ENCODE measurements around the gene PDZK1. TPM values are rescaled to one million over a fixed set of nuclear protein-coding genes. Genes with fewer than 3 reads are reported as not detected.
"Not testable (repeated sequence)": the region's sequence is repeated elsewhere in the genome, so short reads cannot be mapped to it uniquely, and the experiment has no call there.

Gene PDZK1
- total RNA-seq, 1 donor from 2014 or later, result 0.49 TPM

DNA sequence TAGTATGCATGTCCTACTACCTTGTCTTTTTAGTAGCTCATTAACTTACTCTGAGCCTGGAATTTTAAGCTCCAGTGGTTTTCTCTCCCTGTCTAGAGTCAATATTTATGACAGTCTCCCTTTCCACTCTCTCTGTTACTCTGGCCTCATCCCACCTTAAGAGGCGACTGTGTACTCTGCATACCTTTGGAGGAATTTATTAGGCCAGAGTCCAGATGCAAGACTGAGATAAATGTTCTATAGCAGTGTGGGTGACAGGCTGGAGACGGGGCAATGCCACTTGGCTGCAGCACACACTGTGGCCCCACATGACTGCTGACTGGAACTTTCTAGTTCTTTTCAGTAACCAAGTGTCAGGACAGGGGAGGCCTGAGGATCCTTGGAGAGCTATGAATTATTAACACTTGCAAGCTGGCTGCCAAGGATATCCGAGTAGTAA, 4.1 kb upstream of the PDZK1 start:
- intact Hi-C loops (cut with micrococcal nuclease), result no loop called here

DNA sequence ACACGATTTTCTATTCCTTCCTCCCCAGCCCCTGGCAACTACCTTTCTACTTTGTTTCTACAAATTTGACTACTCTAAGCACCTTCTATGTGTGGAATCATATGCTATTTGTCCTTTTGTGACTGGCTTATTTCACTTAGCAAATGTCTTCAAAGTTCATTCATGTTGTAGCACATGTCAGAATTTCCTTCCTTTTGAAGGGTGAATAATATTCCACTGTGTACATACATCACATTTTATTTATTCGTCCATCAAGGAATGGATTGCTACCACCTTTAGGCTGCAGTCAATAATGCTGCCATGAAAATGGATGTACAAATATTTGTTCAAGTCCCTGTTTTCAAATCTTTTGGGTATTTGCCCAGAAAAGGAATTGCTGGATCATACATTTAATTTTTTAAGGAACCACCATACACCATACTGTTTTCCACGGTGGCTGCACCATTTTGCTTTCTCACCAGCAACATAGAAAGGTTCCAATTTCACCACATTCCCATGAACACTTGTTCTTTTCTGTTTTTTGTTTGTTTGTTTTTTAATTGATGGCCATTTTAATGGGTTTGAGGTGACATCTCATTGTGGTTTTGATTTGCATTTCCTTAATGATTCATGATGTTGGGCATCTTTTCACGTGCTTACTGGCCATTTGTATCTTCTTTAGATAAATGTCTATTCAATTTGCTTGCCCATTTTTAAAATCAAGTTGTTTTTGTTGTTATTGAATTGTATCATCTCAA, 3.3 kb upstream of the PDZK1 start:
- intact Hi-C loops (cut with micrococcal nuclease), result no loop called here

DNA sequence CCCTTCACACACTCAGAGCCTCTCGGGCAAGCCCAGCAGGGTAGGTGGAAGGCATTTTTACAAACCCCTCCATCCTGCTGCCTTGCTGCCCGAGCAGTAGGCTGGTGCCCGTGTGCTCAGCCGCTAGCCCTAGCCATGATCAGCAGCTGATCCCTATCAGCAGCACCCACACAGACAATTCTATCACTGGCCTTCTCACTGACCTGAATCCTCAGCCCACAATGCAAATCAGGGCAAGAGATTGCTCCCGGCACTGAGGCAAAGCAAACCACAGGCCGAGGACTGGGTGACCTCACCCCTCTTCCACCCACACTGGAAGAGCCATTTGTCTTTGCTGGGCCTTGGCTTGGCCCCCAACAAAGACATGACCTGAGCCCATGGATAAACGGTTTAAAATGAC, 895 bp upstream of the PDZK1 start:
- intact Hi-C loops (cut with micrococcal nuclease), result no loop called here

DNA sequence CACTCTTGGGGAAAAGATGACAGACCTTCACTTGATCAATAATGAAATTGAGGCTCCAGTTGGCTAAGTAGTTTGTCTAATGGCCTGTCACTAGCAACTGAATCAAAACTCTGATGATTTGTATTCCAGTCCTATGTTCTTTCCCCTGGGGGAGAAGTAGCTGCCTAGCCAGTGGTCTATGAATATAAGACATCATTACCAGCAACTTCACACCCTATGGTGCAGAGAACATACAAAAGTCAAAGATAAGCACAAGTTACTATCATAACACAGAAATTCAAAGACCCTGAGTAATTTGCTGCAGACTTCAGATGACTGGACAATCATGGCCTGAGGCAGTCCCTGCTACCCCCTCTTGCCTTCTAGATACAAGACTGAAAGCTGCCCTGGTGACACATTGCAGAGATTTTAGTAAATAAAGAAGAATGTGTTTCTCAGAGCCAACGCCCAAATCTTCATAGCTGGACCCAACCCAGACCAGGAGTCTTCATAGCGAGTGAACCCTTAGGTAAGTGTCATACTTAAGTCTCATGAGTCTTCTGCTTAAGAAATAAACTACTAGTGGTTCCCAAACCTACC, 993 bp downstream of the PDZK1 start:
- intact Hi-C loops (cut with micrococcal nuclease), result no loop called here

DNA sequence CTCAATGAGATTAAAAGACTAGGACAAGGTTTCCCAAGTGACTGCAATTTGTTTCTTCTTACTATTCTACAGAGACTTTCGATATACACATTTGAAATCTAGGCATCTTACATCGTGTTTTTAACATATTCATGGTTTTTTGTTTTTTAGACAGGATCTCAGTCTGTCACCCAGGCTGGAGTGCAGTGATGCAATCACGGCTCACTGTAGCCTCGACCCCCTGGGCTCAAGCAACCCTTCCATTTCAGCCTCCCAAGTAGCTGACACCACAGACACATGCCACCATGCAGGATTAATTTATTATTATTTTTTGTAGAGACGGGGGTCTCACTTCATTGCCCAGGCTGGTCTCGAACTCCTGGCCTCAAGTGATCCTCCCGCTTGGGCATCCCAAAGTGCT, 1.5 kb downstream of the PDZK1 start:
- intact Hi-C loops (cut with micrococcal nuclease), result no loop called here

DNA sequence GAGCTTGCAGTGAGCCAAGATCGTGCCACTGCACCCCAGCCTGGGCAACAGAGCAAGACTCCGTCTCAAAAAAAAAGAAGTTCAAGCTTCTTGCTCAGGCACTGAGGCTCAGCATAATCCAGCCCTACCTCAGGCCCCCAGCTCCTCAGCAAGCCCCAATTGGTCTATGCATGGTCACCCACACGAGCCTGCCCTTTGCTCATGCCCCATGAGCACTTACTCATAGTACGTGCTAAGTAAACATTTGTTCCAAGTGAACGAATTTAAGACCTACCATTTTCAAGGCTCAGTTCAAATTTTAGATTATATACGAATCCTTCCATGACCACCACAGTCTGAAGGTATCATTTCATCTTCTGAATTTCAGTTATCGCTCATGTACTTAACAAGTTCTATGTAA, 4.3 kb downstream of the PDZK1 start:
- intact Hi-C loops (cut with micrococcal nuclease), result no loop called here

DNA sequence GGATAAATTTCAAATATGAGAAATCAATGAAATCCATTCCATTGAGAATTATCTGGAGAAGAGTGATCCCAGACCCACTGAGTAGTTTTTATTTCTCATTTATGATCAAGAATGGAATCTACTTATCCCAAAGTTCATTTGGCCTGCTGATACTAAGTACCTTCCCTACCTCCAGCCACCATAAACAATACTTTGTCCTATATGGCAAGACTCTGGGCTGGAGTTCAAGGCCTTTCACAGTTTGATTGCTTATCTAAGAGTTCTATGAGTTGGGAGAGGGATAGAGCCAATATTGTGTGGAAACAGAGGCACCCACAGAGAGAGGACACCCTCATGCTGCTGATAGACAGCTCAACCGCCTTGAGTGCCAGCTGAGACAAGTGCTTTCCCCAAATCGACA, 5.1 kb downstream of the PDZK1 start:
- intact Hi-C loops (cut with micrococcal nuclease), result no loop called here

DNA sequence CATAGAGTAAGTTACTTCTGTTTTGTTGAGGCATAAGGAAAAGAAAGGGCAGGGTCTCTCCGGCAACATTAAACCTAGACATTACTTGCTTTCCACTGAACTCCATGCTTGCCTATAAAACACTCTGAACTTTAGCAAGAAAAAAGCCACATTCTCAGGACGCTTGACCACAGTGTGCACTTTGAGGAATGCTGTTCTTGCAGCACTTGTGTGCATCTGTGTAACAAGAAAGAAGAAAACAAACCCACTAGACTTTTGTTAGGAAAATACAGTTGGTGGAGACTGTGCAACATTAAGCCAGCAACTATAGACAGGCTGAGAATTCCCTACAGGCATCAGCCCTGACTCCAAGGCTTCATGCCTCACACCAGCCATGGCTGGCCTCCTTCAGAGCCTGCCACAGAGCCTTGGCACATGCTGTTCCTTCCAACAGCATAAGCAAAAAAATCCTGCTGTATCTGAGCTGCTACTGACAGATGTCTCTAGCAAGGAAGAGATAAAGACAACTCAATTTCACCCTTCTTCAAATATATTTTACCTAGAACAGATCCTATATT, 5.8 kb downstream of the PDZK1 start:
- intact Hi-C loops (cut with micrococcal nuclease), result no loop called here

DNA sequence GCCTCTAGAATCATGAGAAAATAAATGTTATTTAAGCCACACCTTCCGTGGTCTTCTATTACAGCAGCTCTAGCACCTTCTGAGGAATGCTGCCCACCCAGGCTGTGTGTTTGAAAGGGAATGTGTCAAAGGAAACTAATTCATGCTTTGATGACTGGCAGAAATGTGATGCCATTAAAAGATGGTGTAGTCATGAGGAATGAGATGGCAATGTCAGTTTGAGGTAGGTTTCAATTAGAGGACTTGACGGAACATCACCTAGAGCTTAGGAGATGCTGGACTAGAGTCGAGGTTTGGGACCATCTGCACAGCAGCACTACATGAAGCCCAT, 10.6 kb downstream of the PDZK1 start:
- intact Hi-C loops (cut with micrococcal nuclease), result no loop called here

DNA sequence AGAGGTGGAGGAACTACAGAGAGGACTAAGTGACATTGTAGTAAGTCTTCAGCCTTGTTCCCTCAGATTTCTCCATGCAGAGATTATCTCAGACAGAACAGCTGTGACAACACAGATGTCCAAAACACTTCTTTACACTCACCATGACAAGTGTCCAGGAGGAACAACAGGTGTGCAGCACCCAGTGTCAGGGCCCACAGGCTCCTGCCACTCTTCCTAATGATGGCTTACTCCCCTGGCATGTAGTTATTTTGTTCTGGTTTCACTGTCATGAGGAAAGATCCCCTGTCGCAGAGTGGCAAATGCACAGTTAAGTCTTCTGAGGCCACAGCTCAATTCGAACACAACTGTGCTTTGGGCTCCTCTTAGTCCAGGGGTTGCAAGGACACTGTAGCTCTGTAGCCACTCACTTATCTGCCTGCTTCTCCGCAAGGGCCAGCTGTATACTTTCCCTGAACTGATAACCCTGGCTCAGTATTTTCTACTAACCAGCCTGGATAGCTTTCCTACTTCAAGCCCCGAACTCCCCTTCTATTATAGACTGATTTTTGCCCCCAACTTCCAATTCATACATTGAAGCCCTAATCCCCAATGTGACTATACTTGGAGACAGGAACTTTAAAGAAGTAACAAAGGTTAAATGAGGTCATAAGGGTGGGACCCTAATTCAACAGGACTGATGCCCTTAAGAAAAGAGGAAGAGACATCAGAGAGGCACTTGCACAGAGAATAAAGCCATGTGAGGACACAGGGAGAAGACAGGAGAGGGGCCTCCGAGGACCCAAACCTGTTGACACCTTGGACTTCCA, 11.1 kb downstream of the PDZK1 start:
- intact Hi-C loops (cut with micrococcal nuclease), result no loop called here

DNA sequence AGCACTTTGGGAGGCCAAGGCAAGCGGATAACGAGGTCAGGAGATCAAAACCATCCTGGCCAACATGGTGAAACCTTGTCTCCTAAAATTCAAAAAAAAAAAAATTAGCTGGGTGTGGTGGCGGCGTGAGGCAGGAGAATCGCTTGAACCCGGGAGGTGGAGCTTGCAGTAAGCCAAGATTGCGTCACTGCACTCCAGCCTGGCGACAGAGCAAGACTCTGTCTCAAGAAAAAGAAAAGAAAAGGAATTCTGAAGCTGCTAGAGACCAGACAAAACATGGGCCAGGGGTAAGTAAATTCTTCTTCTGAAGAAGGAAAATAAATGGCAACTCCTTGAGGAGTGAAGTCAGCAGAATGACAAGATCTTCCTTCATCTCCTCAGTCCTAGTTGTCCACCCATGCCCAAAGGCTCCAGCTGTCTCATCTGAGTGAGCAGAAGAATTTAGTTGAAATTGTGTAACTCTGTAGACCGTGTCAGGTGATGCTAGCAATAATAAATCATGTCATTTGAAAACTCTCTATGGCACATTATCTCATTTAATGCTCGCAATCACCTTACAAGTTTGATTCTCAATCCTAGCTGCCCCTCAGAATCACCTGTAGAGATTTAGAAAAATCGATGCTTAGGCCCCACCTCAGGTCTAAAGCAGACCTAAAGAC, 14.3 kb downstream of the PDZK1 start:
- intact Hi-C loops (cut with micrococcal nuclease), result no loop called here

DNA sequence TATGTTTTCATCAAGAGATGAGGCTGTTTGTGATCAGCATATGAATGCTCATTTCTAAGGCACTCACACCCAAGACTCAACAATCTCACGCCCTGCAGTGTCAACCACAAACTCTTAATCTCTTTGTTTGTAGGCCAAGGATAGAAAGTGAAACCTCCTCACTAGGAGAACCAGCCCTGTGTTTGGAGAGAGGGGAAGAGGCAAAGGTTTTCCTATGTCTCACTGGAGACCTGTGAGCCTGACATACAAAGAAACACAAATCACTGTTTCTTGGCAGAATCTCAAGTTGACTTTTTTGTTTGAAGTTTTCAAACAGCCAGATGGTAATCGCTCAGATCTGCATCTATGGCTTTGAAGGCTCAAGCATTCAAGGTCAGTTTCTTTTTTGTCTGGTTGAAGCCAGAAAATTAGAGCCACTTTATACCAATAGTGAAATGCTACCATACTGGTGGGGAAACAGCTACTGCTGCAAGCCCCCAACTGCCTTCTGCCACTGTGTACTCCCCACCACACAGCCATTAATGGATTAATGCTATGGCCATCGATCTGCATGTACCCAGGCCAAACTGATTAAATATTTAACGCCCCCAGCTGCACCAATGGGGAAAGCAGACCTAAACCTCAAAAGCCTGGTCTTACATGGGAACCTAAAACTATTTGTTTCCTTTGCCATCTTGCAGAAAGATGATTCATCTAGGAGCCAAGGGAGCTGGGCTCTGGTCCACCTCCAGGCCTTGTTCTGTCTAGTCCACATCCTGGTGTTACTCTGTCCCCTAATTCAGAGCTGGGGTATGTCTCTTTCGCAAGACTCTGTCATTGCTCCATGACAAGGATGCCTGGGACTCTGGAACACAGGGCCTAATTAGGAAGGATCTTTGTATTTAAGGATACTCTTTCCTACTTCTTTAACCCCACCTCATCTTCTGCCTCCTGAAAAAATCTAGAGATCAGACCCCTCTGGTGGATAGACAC, 16.3 kb downstream of the PDZK1 start:
- intact Hi-C loops (cut with micrococcal nuclease), result no loop called here

DNA sequence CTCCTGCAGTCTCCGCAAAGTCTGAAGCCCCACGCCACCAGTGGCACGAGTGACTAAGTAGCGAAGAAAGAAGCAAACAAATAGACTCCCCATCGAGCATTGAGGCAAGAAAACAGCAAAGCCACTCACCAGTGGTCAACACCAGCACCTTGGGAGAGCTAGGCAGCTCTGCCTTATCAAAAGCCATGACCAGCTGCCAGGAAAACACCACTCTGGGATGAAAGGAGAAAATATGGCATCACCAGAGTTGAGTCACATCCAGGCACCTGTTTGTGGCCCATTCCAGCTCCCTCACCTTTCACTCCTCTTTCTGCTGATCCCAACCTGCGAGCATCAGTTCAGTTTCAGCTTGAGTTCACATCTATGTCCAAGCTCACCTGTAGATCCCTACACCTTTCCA, 17.2 kb downstream of the PDZK1 start:
- intact Hi-C loops (cut with micrococcal nuclease), result no loop called here

DNA sequence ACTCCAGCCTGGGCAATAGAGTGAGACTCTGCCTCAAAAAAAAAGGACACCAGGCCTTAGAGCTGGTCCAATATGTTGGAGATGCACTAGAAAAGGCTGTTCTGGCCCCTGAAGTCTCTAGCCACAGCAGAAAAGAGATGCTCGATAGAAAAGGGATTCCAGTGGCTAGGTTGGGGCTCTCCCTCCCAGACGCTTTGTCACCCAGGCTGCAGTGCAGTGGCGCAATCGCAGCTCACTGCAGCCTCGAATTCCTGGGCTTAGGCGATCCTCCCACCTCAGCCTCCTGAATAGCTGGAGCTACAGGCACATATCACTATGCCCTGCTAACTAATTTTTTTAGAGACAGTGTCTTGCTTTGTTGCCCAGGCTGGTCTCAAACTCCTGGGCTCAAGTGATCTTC, 18.2 kb downstream of the PDZK1 start:
- intact Hi-C loops (cut with micrococcal nuclease), result no loop called here

DNA sequence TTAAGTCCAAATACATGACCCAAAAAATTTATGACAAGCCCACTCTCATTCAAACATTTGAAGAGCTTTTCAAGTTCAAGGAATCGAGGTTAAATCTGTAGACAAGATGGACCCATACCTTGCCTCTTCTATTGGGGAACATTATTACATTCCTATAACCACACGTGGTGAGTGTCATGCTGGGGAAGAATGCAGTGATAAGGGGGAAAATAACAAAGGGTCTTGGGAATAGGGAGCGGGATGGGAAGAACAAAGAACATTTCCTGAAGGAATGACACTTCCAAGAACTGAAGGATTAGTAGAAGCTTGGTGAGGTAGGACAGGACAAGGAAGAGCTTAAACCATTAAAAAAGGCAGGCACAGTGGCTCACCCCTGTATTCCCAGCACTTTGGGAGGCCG, 18.8 kb downstream of the PDZK1 start:
- intact Hi-C loops (cut with micrococcal nuclease), result no loop called here

DNA sequence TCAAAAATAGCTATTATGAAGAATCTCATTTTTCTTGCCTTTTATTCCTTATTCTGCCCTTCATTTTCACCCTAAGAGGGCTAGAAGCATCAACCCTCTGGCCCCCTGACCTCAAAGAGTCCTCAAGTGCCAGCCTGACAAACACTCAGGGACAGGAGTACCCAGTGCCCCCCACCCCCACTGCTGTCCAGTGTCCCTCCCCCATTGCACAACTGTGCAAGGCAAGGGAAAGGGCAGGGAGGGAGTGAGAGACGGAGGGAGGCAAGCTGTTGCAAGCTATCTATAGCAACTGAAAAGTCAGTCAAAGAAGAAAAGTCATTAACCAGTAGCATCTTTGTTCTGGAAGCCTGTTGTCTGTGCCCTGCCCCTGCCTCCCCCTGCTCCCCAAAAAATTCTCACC, 21.1 kb downstream of the PDZK1 start:
- intact Hi-C loops (cut with micrococcal nuclease), result not testable (repeated sequence)

DNA sequence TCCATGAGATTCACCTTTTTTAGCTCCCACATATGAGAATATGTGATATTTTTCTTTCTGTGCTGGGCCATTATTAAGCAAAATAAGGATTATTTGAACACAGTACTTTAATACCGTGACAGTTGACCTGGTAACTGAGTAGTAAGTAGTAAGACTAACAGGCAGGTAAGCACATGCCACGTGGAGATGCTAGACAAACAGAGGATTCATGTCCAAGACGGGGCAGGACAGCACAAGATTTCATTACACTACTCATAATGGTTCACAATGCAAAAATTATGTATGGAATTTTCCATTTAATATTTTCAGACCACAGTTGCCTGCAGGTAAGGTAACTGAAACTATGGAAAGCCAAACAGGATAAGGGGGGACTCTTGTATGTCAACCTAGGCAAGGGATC, 22.3 kb downstream of the PDZK1 start:
- intact Hi-C loops (cut with micrococcal nuclease), result not testable (repeated sequence)

DNA sequence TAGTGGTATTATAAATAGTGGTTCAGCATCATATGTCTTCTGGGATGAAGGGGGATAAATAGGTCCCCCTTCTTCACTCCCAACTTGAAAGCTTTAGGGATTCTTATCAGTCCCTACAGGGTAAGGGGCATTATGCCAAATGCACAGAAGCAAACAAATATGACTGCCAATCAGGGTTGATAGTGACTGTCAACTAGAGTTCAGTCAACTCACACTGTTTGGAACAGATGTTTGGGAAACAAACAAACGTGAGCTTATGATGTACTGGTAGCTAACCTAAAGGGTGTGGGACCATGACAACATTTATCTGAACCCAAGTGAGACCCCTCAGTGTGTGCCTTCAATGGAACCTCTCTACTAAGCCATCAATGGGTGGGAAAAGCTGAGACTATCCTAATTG, 34.0 kb downstream of the PDZK1 start:
- intact Hi-C loops (cut with micrococcal nuclease), result not testable (repeated sequence)

DNA sequence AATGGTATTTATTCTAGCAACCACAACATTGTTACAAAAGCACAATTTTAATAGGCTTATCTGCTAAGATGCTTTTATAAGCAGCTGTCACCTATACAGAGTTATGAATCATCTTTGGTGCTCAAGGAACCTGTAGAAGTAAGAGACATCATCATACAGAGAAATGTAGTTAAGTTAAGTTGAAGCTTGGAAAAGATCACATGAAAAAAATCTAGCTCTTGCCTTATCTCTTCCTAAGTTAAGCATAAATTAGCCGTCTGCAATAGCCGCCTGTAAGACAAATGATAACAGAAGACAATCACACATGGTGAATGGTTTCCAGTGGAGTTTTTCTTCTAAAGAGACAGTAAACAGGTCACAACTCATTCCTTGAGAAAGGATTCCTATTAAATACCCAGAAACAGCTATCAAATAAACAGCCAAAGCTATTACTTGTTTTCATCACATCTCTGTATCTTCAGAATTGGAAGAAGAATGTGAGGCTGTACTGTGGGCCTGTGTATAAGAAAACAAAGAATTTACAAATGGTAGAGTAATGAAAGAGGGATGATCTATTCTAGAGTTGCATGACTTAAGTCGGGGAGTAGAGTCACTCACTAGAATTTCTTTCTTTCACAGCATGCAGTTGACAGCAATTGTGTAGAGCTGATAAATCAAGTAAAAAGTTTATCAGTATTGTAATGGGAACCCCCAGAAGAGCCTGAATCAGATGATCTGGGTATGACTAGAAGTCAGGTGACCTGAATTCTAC, 36.0 kb downstream of the PDZK1 start:
- intact Hi-C loops (cut with micrococcal nuclease), result not testable (repeated sequence)

DNA sequence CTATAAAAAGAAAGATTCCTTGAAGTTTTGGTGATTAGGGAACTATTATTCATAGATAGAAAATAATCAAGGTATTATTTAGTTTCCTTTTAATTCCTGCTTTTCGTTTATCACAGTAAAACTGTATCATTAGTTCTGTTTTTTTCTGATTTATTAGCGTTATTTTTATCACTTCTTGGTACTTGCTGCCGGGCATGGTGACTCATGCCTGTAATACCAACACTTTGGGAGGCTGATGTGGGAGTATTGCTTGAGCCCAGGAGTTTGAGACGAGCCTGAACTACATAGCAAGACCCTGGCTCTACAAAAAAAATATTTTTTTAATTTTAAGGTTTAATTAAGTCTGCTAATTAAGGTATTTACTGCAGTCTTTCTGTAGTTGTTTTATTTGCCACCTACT, 42.2 kb downstream of the PDZK1 start:
- intact Hi-C loops (cut with micrococcal nuclease), result not testable (repeated sequence)

All from T-helper 1 cell treated with Interleukin-12 subunit alpha and Interleukin-12 subunit beta and Interleukin-4 antibody, amounts not matched to agents 30 ng/mL and 1 ng/mL, for 36 hours (primary cell).